T-helper 1 cell (primary cell): Measurements from ENCODE around the gene OSBPL10.

Experiments
- DNase-seq, 5 donors: peaks; one replicate each; pipeline ENCODE4 v3.0.0-alpha.2; 2012 to 2020

Gene OSBPL10

GRCh38 chr3:31958701-31959152 is 22.3 kb downstream of the OSBPL10 start:
- DNase-seq = no peak

DNA sequence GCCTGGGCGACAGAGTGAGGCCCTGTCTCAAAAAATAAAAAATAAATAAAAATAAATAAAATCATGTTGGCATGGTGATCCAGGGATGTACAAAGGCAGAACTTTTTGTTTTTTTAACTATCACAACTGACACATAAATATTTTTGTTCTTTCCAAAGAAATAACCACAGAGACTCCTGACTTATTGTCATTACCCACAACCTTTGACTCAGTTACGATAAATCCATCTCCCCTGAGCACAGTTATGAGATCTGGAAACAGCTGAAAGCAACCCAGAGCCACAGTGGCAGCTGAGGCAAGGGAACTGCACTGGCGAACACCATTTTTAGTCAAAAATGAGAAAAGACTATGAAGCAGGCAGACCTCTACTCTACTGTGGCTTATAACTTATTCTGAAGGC is 24.0 kb downstream of the OSBPL10 start:
- DNase-seq = no peak

GRCh38 chr3:31955581-31955980 is 25.5 kb downstream of the OSBPL10 start:
- DNase-seq = no peak

DNA sequence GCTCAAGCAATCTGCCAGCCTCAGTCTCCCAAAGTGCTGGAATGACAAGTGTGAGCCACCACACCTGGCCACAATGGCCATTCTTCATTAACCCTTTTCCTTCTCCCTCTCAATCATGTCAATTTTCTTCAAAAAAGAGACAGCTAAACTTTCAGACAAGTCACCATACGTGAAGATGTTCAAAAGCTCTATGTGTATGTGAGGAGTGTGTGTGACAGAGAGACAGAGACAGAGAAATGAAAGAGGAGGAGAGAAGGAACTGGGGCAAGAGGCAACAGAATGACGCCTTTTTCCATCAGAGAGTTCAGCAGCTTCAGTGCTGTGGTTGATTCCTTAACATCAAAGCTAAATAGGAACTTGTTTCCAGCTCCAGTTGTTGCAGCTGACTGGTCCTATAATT is 27.4 kb downstream of the OSBPL10 start:
- DNase-seq = no peak

DNA sequence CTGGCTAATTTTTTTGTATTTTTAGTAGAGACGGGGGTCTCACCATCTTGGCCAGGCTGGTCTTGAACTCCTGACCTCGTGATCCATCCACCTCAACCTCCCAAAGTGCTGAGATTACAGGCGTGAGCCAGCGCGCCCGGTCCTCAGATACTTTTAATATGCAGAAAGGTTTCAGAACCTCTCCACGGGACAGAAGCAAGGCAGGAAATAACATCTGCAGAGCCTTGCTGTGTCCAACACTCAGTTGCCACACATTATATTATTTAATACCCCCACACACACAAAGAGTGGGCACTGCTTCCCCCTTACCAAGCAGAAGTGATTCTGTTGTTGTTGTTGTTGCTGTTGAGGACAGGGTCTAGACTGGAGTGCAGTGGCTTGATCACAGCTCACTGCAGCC is 28.0 kb downstream of the OSBPL10 start:
- DNase-seq = no peak

- DNase-seq = no peak
Measured at GRCh38 chr3:31952205-31952604, 28.9 kb downstream of the OSBPL10 start.

- DNase-seq = no peak
Measured at GRCh38 chr3:31948280-31948679, 32.8 kb downstream of the OSBPL10 start.

DNA sequence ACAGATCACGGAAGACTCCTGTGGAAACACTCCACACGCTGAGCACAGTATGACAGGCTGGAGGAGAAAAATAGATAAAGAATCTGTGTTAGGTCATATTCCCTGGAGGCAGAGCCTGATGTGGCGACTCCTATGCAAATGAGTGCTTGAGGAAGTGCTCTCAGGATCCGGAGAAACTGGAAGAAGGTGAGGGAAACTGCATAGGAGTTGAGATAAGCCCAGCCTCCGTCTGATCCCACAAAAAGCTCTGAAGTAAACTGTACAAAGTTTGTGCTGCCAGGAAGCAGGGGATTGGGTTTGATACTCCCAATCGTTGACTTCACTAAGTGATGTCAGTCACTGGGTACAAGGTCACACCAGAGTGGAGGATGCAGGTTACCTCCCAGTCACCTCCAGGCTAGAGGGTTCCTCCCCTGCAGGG is 33.4 kb downstream of the OSBPL10 start:
- DNase-seq = no peak

- DNase-seq = no peak
Measured at GRCh38 chr3:31947162-31947561, 33.9 kb downstream of the OSBPL10 start.

DNA sequence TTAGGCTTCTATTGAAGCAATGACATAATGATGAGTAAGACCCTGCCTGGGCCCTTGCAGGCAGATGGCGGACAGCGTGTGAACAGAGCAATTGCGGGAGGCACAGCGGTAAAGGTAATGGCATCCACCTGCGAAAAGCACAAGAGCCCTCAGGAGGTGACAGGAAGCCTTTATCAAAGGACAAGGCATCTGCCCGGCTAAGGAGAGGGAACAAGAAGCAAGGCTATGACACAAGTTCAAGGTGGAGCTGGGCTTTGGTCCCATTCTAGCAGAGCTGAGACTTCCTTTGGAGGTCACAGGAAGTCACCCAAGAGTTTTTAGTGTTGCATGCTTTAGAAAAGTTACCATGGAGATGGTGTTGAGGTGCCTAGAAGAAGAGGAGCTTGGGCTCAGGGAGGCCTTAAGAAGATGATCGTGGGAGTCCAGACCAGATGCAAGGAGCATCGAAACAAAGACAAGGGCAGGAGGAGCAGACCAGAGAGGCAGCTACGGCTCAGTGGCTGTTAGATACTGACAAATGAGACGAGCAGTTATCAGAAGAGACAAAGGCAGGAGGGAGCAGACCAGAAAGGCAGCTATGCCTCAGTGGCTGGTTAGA is 34.5 kb downstream of the OSBPL10 start:
- peak in 1 of 5 donors; percentile 30 for DNase-seq

- no peak for DNase-seq
Measured at GRCh38 chr3:31945738-31946052, 35.4 kb downstream of the OSBPL10 start.

- DNase-seq = no peak
Measured at GRCh38 chr3:31943041-31943440, 38.0 kb downstream of the OSBPL10 start.

DNA sequence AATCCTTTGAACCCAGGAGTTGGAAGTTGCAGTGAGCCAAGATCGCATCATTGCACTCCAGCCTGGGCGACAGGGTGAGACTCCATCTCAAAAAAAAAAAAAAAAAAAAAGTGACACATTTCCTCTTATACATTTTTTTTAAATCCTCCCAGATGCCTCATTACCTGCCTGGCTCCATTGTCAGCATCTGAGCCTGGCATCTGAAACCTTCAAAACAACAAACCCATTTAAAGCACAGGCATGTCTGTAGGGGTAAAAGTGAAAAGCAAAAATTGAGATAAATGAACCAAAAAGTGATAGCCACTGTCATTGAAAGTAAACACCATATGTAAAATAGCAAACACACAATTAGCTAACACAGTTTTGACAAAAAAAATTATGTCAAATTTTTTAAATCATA is 38.6 kb downstream of the OSBPL10 start:
- DNase-seq = no peak

DNA sequence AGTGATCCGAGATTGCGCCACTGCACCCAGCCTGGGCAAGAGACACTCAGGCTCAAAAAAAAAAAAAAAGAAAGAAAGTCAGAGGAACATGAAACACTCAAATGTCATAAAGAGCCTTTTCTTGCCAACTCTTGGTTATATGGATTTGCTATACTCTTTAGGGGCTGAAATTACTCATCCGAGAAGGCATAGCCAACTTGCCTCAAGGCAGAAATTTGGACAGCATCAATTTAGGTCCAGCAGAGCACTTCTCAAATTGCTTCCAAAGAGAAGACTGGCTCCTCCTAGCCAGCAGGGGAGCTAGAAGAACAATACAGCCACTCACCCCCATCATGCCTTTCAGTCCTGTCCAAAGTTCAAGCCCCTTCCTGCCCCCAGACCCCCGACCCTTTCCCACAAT is 43.8 kb downstream of the OSBPL10 start:
- no peak for DNase-seq

- DNase-seq = peak in 1 of 5 donors; percentile 22
Measured at GRCh38 chr3:31936420-31937060, 44.5 kb downstream of the OSBPL10 start.

- no peak for DNase-seq
Measured at GRCh38 chr3:31934866-31935265, 46.2 kb downstream of the OSBPL10 start.

GRCh38 chr3:31934018-31934417 is 47.0 kb downstream of the OSBPL10 start:
- no peak for DNase-seq

DNA sequence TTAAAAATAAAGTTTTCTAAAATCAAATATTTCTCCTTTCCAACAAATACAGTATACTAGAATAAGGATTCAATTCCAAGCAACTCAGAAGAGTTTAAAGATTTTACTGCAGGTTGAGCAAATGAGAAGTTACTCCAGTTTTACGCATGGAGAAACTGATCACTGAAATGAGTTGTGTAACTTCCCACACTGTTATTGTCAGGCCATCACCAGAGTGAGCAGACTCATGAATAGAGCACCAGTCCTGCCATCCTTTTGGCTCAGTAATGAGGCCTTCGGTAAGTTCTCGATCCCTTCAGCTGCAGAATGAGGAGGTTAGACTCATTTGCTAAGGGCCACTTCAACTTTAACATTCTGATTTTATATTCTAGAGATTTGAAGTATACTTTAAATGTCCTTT is 48.1 kb downstream of the OSBPL10 start:
- DNase-seq = no peak

DNA sequence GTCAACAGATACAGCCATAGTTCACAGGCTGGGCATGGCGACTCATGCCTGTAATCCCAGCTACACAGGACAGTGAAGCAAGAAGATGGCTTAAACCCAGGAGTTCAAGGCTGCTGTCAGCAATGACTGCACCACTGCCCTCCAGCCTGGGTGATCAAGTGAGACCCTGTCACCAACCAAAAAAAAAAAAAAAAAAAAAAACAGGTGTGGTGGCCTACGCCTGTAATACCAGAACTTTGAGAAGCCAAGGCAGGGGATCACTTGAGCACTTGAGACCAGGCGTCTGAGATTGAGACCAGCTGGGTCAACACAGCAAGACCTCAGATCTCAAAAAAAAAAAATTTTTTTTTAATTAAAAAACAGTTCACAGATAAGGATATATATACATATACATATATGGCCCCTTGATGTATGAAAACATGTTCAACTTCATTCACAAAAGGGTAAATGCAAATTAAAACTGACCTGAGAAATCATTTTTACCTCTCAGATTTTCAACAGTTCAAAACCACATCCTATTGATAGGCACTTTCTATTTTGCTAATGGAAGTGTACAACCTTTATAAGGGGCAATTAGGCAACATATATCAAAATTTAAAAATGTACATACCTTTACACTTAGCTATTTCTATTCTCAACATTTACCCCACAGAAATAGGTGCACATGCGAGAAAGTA is 51.1 kb downstream of the OSBPL10 start:
- DNase-seq = peak in 1 of 5 donors; percentile 17

DNA sequence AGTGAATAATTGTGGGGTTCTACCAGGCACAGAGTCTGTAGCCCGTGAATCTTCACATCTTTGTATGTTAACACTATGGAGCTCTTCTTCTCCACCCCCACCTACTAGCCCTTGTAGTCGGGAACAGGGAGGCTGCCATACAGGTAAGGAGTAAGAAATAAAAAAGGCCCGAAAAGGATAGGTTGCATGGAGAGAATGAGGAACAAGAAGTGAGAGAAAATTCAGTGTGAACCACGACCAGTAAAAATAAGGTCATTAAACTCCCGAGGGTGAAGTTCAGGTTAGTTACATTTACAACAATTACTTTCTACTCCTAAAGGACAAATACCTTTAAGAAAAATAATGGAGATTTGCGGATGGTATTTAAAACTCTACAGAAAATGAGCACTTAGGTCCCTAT is 53.3 kb downstream of the OSBPL10 start:
- no peak for DNase-seq

GRCh38 chr3:31926543-31926942 is 54.5 kb downstream of the OSBPL10 start:
- no peak for DNase-seq

GRCh38 chr3:31925271-31925630 is 55.8 kb downstream of the OSBPL10 start:
- DNase-seq = no peak

DNA sequence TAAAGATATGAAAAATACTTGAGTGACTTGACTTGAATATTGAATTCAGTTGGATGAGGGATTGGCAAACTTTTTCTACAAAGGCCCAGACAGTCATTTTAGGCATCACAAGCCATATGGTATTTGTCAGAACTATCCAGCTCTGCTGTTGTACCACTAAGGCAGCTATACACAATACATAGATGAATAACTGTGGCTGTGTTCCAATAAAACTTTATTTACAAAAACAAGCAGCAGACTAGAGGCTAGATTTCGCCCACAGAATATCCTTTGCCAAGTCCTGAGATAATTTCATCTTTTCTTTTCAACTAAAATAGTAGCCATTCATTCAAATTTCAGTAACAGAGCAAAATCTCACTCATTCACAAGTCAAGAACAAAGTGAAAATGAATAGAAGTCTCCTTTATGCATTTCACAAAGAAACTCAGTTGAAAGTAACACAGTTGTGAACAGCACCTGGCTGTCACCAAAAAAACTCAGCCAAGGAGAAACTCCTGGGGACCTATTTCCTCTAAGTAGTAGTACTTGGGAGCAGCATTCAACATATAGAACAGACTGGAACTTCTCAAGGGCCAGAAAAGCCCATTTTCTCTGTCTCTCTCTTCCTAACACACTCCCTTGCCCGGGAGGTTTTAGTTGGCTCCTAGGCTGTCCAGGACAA is 56.3 kb downstream of the OSBPL10 start:
- DNase-seq = no peak

DNA sequence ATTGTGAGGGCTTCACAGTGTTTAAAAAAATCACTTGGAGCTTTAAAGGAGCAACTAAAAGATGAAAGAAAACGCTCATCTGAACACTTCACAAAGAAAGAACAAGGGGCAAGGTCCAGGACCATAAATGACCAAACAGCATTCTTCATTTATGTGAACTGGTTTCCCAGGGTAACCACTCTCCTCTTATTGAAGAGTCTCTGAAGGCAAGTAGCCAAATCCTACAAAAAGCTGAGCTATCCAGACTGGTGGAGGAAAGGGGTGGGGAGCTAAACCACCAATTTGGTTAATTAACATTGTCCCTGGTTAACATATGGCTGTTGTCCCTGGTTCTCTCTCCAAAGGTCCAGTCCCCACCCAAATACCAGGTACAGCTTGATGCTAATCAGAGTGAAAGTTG is 58.1 kb downstream of the OSBPL10 start:
- DNase-seq = no peak
